Body of pancreas (tissue), 4 donors: ENCODE data around the gene CFAP53.

Experiments
- CTCF ChIP-seq, 7 experiments: fragments of 450-650 bp in 4 of 7; fragments of 200-600 bp in 3 of 7; sonication (generic) in 3 of 7; IDR thresholded peaks; one replicate each; pipeline ENCODE4 v1.5.1; 2016 to 2019; ENCODE audit warnings: antibody characterized with exemption in 7 of 7
- POLR2A ChIP-seq, 3 donors: fragments of 450-650 bp; IDR thresholded peaks; one replicate each; pipeline ENCODE4 v1.6.1; 2016; ENCODE audit warnings: antibody characterized with exemption in 3 of 3, mild to moderate bottlenecking in 2 of 3

GRCh38 chr18:50273203-50274043, 7.1 kb upstream of the CFAP53 start:
- no peak for TF ChIP-seq CTCF (IDR thresholded peaks at IDR 0.05)
- no peak for TF ChIP-seq POLR2A (IDR thresholded peaks at IDR 0.05)
